ENCODE data around the gene SRMS.
"Not testable (repeated sequence)": the region's sequence is repeated elsewhere in the genome, so short reads cannot be mapped to it uniquely, and the experiment has no call there.

SRMS gene

GRCh38 chr20:63520934-63521601, 26.5 kb downstream of the SRMS start:
- peak overlapping the region; percentile 63 for H3K27ac ChIP-seq (ENCODE audit: low read depth, low read length)
- H3K4me3 ChIP-seq (ENCODE audit: low read depth in 1 of 2, low read length in 2 of 2) = peak overlapping the region; percentile 73 to 95
- no peaks in the 10 kb centered on the region for H3K9me3 ChIP-seq (ENCODE audit: low read length)

GRCh38 chr20:63520504-63520933, 27.0 kb downstream of the SRMS start, which contains the start of gene PPDPF:
TSS of gene PPDPF (plus strand) at chr20:63520765. CDS start at chr20:63521309, 544 bp downstream.
- H3K27ac ChIP-seq (ENCODE audit: low read depth, low read length) = peak within 1 kb of the TSS; percentile 63
- H3K4me1 ChIP-seq (ENCODE audit: insufficient read depth, low read length) = peaks cover 12% of the 10 kb centered on the region
- peaks cover 0 to 4% of the 10 kb centered on the region in 2 donors for H3K27me3 ChIP-seq (ENCODE audit: control insufficient read depth in 1 of 2, insufficient read depth in 2 of 2, low read length in 2 of 2)
- H3K9ac ChIP-seq (ENCODE audit: low read length) = peak within 1 kb of the TSS; percentile 27
- H3K4me3 ChIP-seq (ENCODE audit: low read depth in 1 of 2, low read length in 2 of 2) = peak within 1 kb of the TSS; percentile 73 to 95
- no peaks in the 10 kb centered on the region for H3K9me3 ChIP-seq (ENCODE audit: low read length)
- peaks cover 19% of the 10 kb centered on the region for H3K36me3 ChIP-seq (ENCODE audit: insufficient read depth, low read length)

More at GRCh38 chr20:63520934-63521601, 26.5 kb downstream of the SRMS start:
- Histone ChIP-seq H3K4me1 (ENCODE audit: insufficient read depth, low read length) (peaks cover 12% of the 10 kb centered on the region), H3K9ac (ENCODE audit: low read length) (peak overlapping the region; percentile 27), H3K36me3 (ENCODE audit: insufficient read depth, low read length) (peaks cover 19% of the 10 kb centered on the region), H3K27me3 (ENCODE audit: control insufficient read depth in 1 of 2, insufficient read depth in 2 of 2, low read length in 2 of 2) (peaks cover 0 to 4% of the 10 kb centered on the region in 2 donors)

DNA sequence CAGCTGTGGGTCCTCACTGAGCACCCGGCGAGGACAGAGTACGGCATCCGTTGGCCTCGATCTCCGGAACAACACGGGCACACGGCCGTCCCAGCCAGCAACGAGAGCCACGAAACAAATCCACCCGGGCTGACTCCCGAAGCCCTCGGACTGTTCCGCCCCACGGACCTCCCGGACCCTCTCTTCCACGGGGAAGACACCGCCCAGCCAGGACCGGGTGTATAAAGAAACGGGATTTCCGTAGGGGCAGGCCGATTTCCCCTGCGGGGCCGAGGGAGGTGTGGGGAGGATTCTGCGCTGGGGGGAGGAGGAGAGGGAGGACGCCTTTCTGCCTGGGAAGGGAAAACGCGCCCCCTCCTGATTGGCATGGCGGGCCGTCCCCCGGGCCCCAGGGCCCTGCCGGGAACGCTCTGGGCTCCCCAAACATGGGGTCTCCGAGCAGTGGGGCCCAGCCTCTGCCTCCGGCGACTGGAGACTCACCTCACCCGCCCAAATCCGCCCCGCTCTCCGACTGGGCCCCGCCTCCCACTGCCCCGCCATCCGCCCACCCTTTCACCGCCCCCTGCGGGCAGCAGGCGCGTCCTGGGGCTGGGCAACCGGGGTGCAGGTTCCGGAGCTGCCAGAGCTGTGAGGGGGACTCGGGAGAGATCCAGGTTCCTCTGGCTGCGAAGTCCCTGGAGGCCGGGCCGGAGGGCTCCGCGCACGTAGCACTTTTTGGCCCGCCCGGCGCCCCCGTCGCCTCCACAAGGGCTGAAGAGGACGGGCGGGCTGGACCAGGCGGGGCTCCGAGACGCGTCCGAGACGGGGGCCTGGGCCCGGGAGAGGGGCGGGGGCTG, 27.7 kb downstream of the SRMS start:
- peaks cover 12% of the 10 kb centered on the region for H3K4me1 ChIP-seq (ENCODE audit: insufficient read depth, low read length)
- H3K27ac ChIP-seq (ENCODE audit: low read depth, low read length) = peak overlapping the region; percentile 63
- no peak overlapping the region for H3K9ac ChIP-seq (ENCODE audit: low read length)
- peak overlapping the region; percentile 58 to 95 for H3K4me3 ChIP-seq (ENCODE audit: low read depth in 1 of 2, low read length in 2 of 2)
- H3K36me3 ChIP-seq (ENCODE audit: insufficient read depth, low read length) = peaks cover 19% of the 10 kb centered on the region
- H3K9me3 ChIP-seq (ENCODE audit: low read length) = no peaks in the 10 kb centered on the region
- H3K27me3 ChIP-seq (ENCODE audit: control insufficient read depth in 1 of 2, insufficient read depth in 2 of 2, low read length in 2 of 2) = peaks cover 0 to 4% of the 10 kb centered on the region in 2 donors

- H3K9me3 ChIP-seq (ENCODE audit: low read length) = no peaks in the 10 kb centered on the region
- H3K9ac ChIP-seq (ENCODE audit: low read length) = no peak overlapping the region
- H3K27ac ChIP-seq (ENCODE audit: low read depth, low read length) = no peak overlapping the region
- H3K36me3 ChIP-seq (ENCODE audit: insufficient read depth, low read length) = peaks cover 19% of the 10 kb centered on the region
- H3K4me3 ChIP-seq (ENCODE audit: low read depth in 1 of 2, low read length in 2 of 2) = peak overlapping the region; percentile 58 to 95
- H3K27me3 ChIP-seq (ENCODE audit: control insufficient read depth in 1 of 2, insufficient read depth in 2 of 2, low read length in 2 of 2) = peaks cover 0 to 4% of the 10 kb centered on the region in 2 donors
- peaks cover 12% of the 10 kb centered on the region for H3K4me1 ChIP-seq (ENCODE audit: insufficient read depth, low read length)
These were observed 28.4 kb downstream of the SRMS start for GRCh38 chr20:63518946-63519667.

DNA sequence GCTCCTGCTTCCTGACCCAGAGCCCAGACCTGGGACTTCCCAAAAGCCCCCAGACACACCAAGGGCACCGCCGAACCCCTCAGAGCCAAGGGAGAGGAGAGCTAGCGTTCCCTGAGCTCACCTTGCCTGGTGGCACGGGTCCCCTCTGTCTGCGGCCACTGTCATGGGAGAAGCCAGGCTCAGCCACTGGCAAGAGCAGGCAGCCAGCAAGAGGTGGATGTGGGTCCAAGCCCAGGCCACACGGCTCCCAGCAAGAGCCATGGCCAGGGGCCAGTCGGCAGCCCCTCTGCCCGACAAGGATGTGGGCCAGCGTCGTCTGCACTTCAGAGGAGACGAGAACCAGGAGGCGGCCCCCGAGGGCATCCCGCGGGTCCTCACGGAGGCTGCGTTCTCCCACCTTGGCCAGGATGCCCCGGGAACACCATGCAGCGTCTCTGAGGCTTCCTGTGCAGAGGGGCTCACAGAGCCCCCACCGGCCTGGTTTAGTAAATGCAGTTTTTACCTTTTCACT, 29.1 kb downstream of the SRMS start:
- Histone ChIP-seq H3K4me1 (ENCODE audit: insufficient read depth, low read length) (peaks cover 12% of the 10 kb centered on the region), H3K9ac (ENCODE audit: low read length) (no peak overlapping the region), H3K27me3 (ENCODE audit: control insufficient read depth in 1 of 2, insufficient read depth in 2 of 2, low read length in 2 of 2) (peaks cover 0 to 4% of the 10 kb centered on the region in 2 donors), H3K4me3 (ENCODE audit: low read depth in 1 of 2, low read length in 2 of 2) (no peak overlapping the region), H3K27ac (ENCODE audit: low read depth, low read length) (no peak overlapping the region), H3K36me3 (ENCODE audit: insufficient read depth, low read length) (peaks cover 16% of the 10 kb centered on the region), H3K9me3 (ENCODE audit: low read length) (no peaks in the 10 kb centered on the region)

- Histone ChIP-seq H3K27ac (ENCODE audit: low read depth, low read length) (no peak overlapping the region), H3K9me3 (ENCODE audit: low read length) (no peaks in the 10 kb centered on the region), H3K36me3 (ENCODE audit: insufficient read depth, low read length) (peaks cover 8% of the 10 kb centered on the region), H3K4me1 (ENCODE audit: insufficient read depth, low read length) (peaks cover 12% of the 10 kb centered on the region), H3K27me3 (ENCODE audit: control insufficient read depth in 1 of 2, insufficient read depth in 2 of 2, low read length in 2 of 2) (peaks cover 0 to 6% of the 10 kb centered on the region in 2 donors), H3K9ac (ENCODE audit: low read length) (no peak overlapping the region), H3K4me3 (ENCODE audit: low read depth in 1 of 2, low read length in 2 of 2) (no peak overlapping the region)
These were observed 29.9 kb downstream of the SRMS start for GRCh38 chr20:63517376-63518309.

- not testable (repeated sequence) for H3K27ac ChIP-seq (ENCODE audit: low read depth, low read length); H3K4me3 ChIP-seq (ENCODE audit: low read depth in 1 of 2, low read length in 2 of 2); H3K9ac ChIP-seq (ENCODE audit: low read length); H3K36me3 ChIP-seq (ENCODE audit: insufficient read depth, low read length); H3K4me1 ChIP-seq (ENCODE audit: insufficient read depth, low read length); H3K9me3 ChIP-seq (ENCODE audit: low read length)
- H3K27me3 ChIP-seq (ENCODE audit: control insufficient read depth in 1 of 2, insufficient read depth in 2 of 2, low read length in 2 of 2) = peaks cover 0 to 11% of the 10 kb centered on the region in 2 donors
These were observed 33.0 kb downstream of the SRMS start for GRCh38 chr20:63514520-63514919.

- Histone ChIP-seq H3K4me3 (ENCODE audit: low read depth in 1 of 2, low read length in 2 of 2) (no peak overlapping the region), H3K4me1 (ENCODE audit: insufficient read depth, low read length) (no peaks in the 10 kb centered on the region), H3K9ac (ENCODE audit: low read length) (no peak overlapping the region), H3K36me3 (ENCODE audit: insufficient read depth, low read length) (no peaks in the 10 kb centered on the region), H3K27ac (ENCODE audit: low read depth, low read length) (no peak overlapping the region), H3K27me3 (ENCODE audit: control insufficient read depth in 1 of 2, insufficient read depth in 2 of 2, low read length in 2 of 2) (peaks cover 0 to 8% of the 10 kb centered on the region in 2 donors), H3K9me3 (ENCODE audit: low read length) (no peaks in the 10 kb centered on the region)
These were observed 34.3 kb downstream of the SRMS start for GRCh38 chr20:63513207-63513606.

DNA sequence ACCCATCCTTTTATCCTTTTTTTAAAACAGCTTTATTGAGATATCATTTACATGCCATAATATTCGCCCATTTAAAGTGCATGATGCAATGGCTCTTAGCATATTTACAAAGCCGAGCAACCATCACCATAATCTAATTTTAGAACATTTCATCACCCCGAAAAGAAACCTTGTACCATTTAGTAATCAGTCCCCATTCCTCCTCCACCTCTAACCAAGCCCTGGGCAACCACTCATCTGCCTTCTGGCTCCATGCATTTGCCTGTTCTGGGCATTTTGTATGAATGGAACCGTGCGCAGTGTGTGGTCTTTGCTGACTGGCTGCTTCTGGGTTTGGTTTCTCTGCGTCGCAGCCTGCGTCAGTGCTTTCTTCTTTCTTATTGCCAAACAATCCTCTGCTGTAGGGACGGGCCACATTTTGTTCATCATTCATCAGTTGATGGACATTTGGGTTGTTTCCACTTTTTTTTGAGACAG, 38.4 kb downstream of the SRMS start:
- Histone ChIP-seq H3K4me1 (ENCODE audit: insufficient read depth, low read length) (no peaks in the 10 kb centered on the region), H3K9me3 (ENCODE audit: low read length) (no peaks in the 10 kb centered on the region), H3K27ac (ENCODE audit: low read depth, low read length) (no peak overlapping the region), H3K9ac (ENCODE audit: low read length) (no peak overlapping the region), H3K4me3 (ENCODE audit: low read depth in 1 of 2, low read length in 2 of 2) (no peak overlapping the region), H3K27me3 (ENCODE audit: control insufficient read depth in 1 of 2, insufficient read depth in 2 of 2, low read length in 2 of 2) (peaks cover 0 to 8% of the 10 kb centered on the region in 2 donors), H3K36me3 (ENCODE audit: insufficient read depth, low read length) (no peaks in the 10 kb centered on the region)

- Histone ChIP-seq H3K9ac (ENCODE audit: low read length) (no peak overlapping the region), H3K36me3 (ENCODE audit: insufficient read depth, low read length) (no peaks in the 10 kb centered on the region), H3K9me3 (ENCODE audit: low read length) (no peaks in the 10 kb centered on the region)
These were observed 39.3 kb downstream of the SRMS start for GRCh38 chr20:63508072-63508768.

More at GRCh38 chr20:63508072-63508768, 39.3 kb downstream of the SRMS start:
- Histone ChIP-seq H3K4me1 (ENCODE audit: insufficient read depth, low read length) (no peaks in the 10 kb centered on the region), H3K27ac (ENCODE audit: low read depth, low read length) (no peak overlapping the region), H3K4me3 (ENCODE audit: low read depth in 1 of 2, low read length in 2 of 2) (no peak overlapping the region), H3K27me3 (ENCODE audit: control insufficient read depth in 1 of 2, insufficient read depth in 2 of 2, low read length in 2 of 2) (peaks cover 0 to 8% of the 10 kb centered on the region in 2 donors)
